GM19372 (cell line): ENCODE results near the gene ZNF497.

Experiments used
- ATAC-seq: cut with Tn5 transposase; IDR thresholded peaks from one replicate; pipeline ENCODE4 v1.9.1; 2021; ENCODE audit warnings: mild to moderate bottlenecking, low read depth, moderate library complexity; ENCODE audit not compliant: unreplicated experiment

ZNF497 gene

DNA sequence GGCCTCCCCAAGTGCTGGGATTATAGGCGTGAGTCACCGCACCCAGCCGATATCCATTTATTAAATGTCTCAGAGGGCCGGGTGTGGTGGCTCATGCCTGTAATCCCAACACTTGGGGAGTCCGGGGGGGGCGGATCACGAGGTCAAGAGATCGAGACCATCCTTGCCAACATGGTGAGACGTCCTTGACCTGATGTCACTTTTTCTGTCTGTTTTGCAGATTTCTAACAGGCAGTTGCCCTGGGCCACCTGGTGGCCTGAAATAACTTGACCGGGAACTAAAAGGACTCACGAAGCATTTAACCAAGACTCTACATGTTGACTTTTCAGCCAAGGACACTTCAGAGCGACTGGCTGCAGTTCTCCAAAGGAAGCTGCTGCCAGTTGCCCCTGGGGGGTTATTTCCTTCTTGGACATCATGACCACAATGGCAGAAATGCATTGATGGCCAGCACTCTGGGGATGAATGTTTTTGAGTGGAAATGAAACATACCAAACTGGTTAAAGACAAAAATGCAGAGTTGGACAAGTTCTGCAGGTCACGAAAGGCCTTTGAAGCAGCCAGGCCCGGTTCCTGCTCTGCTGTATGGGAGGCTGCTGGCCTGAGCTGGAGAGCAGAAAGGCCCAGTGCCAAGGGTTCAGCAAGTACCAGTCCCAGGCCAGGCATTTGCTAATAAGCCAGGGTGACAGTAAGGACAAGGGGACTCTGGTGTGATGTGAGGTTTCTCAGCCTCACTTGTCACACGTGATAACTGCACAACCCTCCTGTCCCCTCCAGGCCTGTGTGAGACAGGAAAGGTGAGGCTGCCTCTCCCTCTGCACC, 10.0 kb upstream of the ZNF497 start:
- no peak for ATAC-seq

DNA sequence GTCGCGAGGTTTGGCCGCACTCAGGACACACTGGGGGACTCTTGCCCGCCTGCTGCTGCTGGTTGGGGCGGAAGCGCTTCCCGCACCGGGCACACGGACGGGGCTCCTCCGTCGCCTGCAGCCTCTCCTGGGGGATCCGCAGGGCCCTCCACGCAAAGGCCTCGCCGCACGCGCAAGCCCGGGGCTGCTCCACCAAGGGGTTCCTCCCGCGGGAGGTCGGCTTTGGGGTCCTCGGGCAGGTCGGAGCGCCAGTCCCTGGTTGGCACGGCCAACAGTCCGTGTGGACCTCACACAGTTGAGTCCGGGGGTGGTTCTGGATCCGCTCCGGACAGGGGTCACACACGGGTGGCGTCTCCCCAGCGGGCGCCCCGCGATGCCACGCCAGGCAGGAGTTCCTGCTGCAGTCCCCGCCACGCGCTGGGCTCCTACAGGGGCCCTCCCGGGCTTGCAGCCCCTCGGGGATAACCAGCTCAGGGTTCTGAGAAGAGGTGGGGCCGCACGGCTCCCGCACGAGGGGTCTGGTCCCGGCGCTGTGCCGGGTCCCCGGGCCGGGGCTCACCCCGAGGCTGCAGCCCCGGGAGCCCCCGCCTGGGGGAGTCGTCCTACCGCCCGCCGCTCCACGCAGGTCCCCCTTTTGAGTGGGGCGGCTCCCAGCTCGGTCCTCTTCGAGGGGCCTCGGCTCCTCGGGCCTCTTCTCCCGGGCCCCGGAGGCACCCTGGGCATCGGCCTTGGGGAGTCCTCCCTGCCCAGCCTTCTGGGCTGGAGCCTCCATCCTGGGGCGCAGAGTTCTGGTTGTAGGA, 6.2 kb upstream of the ZNF497 start:
- no peak for ATAC-seq

DNA sequence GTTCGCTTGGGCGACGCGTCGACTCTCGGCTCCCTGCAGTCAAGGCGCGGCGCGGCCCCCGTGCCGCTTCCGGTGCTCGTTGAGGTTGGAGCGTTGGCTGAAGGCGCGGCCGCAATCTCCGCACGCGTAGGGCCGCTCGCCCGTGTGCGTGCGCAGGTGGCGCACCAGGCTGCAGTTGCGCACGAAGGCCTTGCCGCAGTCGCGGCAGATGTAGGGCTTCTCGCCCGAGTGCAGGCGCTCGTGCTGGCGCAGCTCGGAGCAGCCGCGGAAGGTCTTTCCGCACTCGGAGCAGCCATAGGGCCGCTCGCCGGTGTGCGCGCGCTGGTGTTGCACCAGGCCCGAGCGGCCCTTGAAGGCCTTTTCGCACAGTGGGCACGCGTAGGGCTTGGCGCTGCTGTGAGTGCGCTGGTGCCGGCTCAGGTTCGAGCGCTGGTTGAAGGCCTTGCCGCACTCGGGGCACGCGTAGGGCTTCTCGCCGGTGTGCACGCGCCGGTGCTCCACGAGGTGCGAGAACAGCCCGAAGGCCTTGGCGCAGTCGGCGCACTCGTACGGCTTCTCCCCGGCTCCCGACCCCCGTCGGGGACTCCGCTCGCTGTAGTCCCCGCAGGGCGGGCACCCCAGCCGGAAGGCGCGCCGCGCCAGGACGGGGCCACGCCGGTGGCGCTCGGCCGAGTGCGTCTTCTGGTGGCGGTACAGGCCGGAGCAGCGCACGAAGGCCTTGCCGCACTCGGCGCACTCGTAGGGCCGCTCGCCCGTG, 5.3 kb upstream of the ZNF497 start:
- no peak for ATAC-seq

DNA sequence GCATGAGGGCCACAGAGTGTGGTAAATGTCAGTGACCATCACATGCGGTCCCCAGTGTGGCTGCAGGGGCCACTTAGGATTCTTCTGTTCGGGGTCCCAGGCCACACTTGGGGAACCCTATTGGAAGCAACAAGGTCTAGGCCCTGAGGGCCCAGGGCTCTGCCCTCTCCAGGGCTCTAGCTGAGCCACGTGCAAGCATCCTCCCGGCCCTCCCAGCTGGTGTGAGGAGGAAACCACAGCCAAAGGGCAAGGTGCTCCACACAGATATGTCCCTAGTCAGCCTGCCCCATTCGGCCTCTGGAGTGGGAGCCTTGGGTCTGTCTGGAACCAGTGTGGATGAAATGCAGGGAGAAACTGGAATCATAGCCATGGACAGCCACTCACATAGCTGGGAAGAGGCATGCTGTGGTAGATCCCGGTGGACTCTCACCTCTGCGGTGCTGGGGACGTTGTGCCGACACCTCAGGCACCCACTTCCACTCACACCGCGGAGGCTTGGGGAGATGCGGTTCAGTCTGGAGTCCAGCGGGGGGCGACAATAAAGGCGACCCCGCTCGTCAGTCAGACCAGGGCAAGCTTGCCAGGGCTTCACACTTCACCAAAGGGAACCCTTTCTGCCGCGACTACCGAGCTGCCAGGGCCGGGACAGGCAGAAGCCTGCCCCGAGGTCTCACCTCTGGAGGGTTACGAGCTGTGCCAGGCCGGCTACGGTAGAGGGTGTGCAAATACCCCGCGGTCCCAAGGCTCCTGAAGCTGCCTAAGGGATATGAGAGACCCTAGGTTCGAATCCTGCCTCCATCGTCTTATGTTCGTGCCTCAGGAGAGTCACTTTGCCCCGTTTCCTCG, 4.3 kb upstream of the ZNF497 start:
- ATAC-seq = no peak

DNA sequence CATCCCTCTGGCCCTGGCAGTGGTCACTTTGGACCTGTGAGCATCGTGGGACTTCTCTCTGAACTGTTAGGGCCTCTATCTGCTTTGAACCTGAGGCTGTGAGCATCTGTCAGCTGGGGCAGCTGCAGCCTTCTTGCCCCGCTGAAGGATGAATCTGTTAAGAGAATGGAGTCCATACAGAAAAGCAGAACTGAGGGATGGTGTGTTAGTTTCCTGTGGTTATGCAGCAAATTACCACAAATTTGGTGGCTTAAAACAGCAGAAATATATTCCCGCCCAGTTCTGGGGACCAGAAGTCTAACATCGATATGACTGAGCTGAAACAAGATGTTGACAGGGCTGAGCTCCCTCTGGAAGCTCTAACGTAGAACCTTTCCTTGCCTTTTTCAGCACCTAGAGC, 1.6 kb upstream of the ZNF497 start:
- ATAC-seq = no peak

DNA sequence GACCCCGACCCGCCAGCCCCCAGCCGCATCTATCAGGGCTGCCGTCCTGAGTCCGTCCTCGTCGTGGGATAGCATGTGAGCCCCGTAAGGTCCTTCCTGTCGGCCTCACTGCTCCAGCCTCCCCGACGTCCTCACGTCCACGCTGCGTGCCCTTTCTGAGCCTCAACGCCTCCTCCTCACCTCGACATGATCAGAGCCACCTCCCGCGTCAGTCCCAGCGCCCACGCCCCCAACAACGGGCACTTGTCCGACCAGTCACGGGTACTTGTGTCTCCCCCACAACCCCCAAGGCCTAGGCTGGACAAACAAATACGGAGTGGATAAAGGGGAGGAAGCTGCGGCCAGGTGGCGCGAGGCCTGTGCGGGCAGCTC, 665 bp downstream of the ZNF497 start:
- peak; percentile 16 for ATAC-seq

DNA sequence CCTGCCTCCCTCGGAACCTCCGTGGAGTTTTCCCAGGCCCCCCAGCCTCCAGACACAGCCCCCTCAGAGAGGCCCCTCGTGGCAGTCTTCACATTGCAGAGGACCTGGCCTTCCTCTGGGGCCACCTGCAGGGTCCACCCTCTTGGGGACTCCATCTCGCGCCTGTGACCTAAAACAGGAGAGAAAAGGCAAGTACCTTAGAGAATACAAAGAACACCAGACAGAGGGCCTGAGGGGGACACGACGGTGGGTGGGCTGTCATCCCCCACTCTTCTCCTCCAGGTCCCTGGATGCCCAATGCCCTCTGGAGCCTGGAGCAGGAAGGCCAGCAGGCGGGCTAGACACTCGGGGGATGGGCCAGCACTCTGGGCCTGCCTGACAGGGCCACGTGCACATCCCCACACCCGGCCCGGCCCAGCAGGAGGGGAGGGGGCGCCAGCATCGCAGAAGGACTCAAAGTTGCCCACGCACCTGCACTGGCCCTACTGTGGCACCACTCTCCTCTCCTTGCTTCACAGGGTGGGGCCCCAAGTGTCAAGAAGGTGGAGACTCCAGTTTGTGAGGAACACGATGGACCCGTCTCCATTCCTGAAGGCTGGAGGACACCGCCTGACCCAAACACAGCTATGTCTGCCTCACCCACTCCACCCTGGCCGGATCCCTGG, 4.9 kb downstream of the ZNF497 start:
- no peak for ATAC-seq

DNA sequence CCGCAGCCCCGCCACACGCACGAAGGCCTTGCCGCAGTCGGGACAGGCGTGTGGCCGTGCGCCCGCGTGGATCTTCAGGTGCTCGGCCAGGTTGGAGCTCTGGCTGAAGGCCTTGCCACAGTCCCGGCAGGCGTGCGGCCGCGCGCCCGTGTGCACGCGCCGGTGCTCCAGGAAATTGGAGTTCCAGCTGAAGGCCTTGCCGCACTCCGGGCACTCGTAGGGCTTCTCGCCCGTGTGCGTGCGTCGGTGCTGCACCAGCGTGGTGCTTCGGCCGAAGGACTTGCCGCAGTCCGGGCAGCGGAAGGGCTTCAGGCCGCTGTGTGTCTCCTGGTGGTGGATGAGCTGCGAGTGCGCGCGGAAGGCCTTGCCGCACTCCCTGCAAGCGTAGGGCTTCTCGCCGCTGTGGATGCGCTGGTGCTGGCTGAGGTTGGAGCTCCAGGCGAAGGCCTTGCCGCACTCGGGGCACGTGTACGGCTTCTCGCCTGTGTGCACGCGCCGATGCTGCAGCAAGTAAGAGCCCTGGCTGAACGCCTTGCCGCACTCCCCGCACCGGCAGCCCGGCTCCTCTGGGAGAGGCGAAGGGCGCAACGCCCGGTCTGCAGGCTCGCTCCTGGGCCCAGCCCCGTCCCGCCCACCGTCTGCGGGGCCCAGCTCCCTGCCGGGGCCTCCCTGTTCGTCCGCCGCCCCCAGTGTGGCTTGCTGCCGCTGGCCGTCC, 5.6 kb downstream of the ZNF497 start:
- ATAC-seq = no peak

DNA sequence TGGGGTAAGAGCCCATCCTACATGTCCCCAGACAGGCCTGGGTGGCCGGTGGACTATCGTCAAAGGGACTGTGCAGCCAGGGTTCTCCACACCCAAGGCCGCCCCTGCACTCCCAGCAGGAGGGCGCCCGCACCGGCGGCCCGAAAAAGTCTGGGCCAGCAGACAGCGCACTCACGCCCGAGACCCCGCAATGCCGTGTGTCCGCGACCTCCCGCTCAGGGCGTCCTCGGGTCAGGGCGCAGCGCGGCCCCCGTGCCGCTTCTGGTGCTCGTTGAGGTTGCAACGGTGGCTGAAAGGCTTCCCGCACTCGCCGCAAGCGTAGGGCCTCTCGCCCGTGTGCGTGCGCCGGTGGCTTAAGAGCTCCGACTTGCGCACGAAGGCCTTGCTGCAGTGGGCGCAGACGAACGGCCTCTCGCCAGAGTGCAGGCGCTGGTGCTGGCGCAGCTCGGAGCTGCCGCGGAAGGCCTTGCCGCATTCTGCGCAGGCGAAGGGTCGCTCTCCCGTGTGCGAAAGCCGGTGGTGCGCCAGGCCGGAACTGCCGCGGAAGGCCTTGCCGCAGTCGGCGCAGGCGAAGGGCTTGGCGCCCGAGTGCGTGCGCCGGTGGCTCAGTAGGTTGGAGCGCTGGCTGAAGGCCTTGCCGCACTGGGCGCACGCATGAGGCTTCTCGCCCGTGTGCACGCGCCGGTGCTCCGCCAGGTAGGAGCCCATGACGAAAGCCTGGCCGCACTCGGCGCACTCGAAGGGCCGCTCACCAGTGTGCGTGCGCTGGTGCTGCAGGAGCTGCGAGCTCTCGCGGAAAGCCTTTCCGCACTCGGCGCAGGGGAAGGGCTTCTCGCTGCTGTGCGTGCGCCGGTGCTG, 6.4 kb downstream of the ZNF497 start:
- no peak for ATAC-seq

DNA sequence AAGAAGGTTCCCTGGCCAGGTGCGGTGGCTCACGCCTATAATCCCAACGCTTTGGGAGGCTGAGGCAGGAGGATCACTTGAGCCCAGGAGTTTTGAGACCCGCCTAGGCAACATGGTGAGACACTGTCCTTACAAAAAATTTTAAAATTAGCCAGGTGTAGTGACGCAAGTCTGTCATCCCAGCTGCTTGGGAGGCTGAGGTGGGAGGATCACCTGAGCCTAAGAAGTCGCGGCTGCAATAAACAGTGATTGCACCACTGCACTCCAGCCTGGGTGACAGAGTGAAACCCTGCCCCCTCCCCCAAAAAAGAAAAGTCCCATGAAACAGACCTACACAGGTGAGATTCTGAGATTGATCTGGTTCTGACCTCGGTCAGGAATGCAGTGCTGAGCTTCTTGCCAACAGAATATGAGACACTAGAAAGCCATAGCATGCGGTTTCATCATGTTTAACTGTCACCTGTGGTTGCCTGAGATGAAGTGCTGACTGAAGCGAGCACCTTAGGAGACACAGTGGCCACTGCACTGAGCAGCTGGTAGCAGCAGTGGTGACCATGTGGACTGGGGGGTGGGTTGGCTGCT, 7.2 kb downstream of the ZNF497 start:
- no peak for ATAC-seq

DNA sequence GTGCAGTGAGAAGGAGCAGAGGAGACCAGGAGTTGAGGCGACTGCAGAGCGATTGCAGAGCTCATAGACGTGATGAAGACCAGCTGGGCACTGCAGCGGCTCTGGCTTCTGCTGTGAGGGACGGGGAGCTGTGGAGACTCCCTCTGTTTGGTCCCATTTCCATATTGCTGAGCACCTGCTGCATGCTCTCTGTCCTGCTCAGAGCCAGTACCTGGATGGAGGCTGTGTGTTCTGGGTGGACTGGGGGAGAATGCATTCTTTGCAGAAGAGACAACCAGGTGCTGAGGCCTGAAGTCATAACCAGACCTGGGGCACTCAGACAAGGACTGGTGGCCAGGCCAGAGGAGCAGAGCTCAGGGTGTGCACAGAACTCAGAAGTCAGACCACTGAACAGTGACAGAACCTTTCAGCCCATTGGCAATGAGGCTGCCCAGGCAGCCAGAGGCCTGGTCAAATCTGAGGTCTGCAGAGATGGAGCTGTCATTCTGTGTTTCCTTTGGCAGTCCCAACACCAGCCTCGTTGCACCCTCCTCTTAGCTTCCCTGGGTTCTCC, 8.0 kb downstream of the ZNF497 start:
- no peak for ATAC-seq

DNA sequence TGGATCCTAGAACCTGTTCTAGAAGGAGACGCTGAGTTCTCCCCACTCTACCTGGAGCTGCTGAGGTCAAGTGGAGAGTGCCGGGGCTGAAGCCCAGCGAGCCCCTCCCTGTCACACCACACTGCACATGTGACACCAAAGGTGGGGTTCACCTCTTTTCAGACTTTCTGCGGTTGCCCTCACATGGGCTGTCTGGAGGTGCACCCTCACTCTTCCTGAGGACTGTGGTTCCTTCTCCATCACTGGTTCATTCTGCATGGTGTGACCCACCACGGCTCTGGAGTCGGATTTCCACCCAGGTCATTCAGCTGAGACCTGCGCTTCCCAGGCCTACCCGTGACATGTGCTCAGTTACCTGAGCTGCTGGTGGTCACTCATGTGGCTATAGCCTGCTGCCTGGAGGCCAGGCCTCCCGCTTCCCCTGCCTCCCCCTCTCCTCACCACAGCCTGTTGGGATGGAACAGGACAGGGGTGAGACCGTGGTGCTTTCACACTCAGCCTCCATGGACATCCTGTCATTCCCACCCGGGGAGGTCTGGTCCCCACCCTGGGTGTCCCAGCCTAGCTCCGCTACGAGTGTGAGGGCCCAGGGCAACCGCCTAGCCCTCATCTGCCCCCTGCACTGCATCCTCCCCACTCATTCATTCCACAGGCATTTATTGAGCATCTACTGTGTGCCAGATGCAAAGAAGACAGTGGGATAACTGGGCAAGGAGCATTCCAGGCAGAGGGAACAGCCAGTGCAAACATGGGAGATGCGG, 8.7 kb downstream of the ZNF497 start:
- ATAC-seq = no peak

DNA sequence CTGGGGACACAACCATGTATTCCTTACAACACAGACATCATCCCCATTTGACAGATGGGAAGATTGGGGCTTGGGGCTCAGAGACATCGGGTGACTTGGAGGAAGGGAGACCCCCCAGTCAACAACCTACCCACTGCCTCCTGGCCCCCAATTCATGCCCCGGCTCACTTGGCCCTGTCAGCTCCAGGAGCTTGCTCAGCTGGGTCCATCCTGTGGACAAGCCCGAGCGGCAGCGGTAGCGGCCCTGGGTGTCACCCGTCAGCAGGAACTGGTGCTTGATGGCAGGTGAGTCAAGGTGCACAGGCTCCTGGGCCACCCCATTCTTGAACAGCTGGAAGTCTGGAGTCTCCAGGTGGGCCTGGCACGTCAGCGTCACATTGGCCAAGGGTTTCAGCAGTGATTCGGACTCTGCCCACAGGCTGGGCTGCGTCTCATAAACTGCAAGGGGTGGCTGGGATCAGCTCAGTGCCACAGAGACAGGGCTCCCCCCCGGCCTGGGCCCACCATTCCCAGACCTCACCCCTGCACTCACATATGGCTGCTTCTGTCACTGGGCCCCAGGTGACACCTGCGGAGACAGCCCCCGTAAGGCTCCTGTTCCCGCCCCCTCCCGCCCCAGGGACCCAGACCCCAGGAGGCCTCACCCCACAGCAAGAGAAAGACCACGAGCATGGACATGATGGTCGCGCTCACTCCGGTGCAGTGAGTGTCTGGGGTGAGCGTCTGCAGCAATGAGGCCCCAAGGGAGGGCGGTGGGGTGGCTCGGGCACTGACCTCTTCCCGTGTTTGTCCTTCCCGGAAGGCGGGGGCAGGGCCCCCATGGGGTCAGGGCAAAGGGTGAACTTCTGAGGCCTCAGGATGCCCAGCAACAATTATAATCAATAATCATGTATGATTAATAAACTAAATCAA, 9.5 kb downstream of the ZNF497 start, which contains the start of gene A1BG:
A1BG (minus strand) TSS at position 733 of the 912 bp plus-strand sequence; CDS start at position 678, 55 bp downstream.
- no peak for ATAC-seq

DNA sequence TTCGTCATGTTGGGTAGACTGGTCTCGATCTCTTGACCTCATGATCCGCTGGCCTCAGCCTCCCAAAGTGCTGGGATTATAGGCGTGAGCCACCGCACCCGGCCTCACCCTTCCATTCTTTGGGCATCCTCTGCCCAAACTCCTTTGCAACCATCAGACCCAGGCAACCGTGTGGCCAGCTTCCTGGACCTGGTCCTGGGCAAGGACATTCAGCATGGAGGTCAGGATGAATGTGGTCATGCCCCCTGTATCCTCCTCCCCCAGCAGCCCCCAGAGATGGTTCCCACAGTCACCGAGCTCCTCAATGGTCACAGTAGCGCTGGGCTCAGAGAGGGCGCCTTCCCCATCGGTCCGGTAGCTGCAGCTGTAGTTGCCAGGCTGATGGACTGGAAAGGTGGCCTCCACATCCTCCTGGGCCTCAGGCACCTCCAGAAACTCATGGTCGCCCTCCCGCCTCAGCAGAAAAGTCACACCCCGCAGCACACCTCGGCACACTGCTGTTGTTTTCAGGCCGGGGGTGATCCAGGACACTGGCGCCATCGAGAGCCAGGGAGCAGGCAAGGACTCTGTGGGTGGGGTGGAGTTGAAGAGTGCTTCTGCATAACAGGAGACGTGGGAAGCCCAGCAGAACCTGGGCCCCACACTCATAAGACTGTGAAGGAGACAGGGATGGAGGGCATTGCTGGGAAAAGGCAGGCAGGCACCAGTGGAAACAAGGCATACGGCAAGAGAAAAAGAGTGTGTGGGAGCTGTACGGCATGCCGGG, 10.4 kb downstream of the ZNF497 start:
- ATAC-seq = no peak

DNA sequence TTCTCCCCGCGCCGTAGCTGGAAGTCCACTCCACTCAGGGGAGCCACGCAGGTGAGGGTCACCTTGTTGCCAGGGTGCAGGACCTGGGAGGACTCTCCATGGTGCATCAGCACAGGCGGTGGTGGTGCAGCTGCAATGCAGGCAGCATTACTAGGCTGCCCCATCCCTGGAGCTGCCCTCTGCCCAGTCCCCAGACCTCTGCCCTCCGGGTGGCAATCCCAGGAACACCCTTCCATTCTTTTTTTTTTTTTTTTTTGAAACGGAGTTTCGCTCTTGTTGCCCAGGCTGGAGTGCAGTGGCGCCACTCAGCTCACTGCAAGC, 11.0 kb downstream of the ZNF497 start:
- ATAC-seq = no peak
